Germinal center (tissue), 1 donor: ENCODE results near the gene SLC39A11.
"Not testable (repeated sequence)": the region's sequence is repeated elsewhere in the genome, so short reads cannot be mapped to it uniquely, and the experiment has no call there.

ENCODE experiments used
- DNase-seq: peaks from one replicate; pipeline ENCODE4 v3.0.0; 2012; ENCODE audit warnings: mixed read lengths, low spot score

The SLC39A11 gene

GRCh38 chr17:73092523-73093135, at the start of gene SLC39A11:
Gene SLC39A11, minus strand, starts transcription at chr17:73092688. Its CDS starts 3,924 bp downstream, at chr17:73088764.
- peak; percentile 92 for DNase-seq

DNA sequence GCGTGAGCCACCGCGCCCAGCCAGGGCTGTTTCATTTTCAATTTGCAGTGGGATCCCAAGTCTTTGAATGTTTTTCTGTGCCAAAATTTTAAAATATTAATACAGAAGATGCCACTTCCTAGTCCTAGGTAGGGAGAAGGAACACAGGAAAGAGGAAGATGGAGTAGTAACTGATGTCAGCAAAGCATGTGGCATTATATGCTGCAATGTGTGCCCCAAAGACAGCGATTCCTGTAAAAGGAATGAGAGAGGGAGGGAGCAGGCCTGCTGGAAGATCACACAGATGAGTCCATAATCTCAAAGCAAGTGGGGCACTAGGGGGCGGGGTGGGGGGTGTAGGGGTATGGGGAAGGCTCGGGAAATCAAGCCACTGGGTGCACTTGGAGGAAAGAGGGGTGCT, 48.9 kb upstream of the SLC39A11 start:
- no peak for DNase-seq

- no peak for DNase-seq
Observed at GRCh38 chr17:73140566-73140965, 48.1 kb upstream of the SLC39A11 start.

- no peak for DNase-seq
Observed at GRCh38 chr17:73139296-73139695, 46.8 kb upstream of the SLC39A11 start.

- no peak for DNase-seq
Observed at GRCh38 chr17:73138541-73139138, 46.2 kb upstream of the SLC39A11 start.

DNA sequence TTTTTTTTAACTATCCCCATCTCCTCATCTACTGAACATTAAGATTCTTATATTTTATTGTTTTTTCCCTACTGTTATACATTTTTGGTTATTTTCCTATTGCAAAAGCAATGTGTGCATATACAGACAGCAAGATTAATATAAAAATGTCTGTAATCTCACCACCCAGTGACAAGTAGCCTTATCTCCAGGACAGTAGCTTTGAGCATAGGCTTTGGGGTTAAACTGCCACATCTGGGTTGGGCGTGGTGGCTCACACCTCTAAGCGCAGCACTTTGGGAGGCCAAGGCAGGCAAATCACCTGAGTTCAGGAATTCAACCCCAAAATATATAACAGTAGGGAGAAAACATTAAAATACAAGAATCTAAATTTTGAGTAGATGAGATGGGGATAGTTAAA, 44.9 kb upstream of the SLC39A11 start:
- DNase-seq, result no peak

DNA sequence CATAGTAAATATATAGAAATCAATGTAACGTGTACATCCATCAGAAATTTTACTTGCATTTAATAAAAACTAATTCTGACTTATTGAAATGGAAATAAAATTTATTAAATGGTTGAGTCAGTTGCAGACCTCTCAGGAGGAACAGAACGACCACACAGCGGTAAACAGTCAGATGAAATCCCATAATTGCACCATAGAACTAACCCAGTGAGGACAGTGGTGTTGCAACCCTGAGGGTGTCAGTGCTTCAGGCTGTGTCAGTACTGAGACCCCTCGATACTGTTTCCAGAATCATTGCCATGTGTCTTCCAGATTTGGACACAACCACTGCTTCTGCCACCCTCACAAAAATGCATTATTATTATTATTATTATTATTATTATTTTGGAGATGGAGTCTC, 43.3 kb upstream of the SLC39A11 start:
- no peak for DNase-seq

- DNase-seq, result peak; percentile 28
Observed at GRCh38 chr17:73133911-73134649, 41.6 kb upstream of the SLC39A11 start.

DNA sequence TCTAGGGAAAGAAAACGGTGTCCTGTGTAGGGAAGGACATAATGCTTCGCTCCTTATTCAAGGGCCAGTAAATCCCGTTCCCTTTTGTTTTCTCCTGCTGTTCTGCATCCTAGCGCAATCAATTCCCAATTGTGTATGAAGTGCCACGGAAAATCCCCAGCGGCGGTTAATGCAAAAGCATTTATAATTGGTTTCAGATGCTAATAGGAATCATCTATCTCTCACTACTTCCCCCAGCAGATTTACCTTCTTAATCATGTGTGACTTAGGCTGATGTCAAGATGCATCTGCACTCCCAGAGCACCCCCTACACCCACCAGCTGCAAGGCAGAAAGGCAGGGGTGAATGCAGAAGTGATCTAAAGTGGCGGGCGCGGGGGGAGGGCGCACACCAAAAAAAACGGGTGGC, 39.6 kb upstream of the SLC39A11 start:
- peak; percentile 89 for DNase-seq

DNA sequence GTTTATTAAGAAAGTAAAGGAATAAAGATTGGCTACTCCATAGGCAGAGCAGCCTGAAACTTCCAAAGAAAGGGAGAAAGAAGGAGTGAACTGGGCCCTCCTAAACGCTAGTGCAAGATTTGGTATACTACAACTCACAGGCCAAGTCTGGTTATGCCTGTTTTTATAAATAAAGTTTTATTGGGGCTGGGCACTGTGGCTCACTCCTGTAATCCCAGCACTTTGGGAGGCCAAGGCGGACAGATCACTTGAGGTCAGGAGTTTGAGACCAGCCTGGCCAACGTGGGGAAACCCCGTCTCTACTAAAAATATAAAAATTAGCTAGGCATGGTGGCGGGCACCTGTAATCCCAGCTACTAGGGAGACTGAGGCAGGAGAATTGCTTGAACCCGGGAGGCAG, 39.0 kb upstream of the SLC39A11 start:
- DNase-seq, result not testable (repeated sequence)

- no peak for DNase-seq
Observed at GRCh38 chr17:73130977-73131376, 38.5 kb upstream of the SLC39A11 start.

- DNase-seq, result no peak
Observed at GRCh38 chr17:73128496-73128895, 36.0 kb upstream of the SLC39A11 start.

GRCh38 chr17:73126716-73127473, 34.4 kb upstream of the SLC39A11 start:
- DNase-seq, result no peak

DNA sequence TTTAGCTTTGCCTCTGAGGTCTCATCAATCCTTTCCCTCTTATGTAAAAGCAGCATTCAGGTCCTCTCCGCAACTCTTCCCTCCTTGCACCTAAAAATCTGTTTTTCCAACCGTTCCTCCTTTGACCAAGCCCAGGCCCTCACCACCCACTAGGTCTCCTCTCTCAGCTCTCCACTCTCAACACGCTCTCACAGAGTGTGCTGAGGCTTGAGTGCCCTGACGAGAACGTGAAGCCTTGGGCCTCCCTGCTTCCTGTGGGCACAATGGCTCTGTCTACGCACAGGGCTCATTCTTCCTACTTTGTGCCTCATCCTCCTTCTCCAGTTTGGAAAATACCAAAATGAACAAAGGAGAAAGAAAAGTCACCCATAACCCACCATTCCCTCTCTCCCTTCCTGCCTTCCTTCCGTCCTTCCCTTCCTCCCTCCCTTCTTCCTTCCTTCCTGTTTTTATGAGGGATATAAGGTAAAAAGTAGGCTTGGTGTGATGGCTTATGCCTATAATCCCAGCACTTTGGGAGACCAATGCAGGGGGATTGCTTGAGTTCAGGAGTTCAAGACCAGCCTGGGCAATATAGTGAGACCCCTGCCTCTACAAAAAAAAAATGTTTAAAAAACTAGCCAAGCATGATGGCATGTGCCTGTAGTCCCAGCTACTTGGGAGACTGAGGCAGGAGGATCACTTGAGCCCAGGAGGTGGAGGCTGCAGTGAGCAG, 31.3 kb upstream of the SLC39A11 start:
- DNase-seq, result no peak

DNA sequence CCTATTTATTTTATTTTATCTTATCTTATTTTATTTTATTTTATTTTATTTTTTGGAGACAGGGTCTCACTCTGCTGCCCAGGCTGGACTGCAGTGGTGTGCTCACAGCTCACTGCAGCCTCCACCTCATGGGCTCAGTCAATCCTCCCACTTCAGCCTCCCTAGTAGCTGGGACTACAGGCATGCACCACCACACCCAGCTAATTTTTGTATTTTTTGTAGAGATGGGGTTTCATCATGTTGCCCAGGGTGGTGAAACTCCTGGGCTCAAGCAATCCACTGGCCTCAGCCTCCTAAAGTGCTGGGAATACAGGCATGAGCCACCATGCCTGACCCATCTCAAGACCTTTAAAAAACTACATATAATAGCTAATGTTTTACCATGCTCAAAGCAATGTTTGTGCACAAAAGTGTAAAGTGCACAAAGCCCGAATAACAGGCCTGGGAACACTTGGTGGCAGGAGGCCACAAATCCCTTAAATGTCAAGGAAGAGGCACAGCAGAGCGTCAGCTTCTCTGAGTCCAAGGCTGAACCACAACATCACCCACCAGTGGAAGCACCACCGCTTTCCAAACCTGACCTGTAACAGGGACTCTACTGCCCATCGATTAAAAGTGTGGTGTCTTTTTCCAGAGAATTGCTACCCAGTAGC, 30.6 kb upstream of the SLC39A11 start:
- no peak for DNase-seq

GRCh38 chr17:73121506-73121905, 29.0 kb upstream of the SLC39A11 start:
- no peak for DNase-seq

DNA sequence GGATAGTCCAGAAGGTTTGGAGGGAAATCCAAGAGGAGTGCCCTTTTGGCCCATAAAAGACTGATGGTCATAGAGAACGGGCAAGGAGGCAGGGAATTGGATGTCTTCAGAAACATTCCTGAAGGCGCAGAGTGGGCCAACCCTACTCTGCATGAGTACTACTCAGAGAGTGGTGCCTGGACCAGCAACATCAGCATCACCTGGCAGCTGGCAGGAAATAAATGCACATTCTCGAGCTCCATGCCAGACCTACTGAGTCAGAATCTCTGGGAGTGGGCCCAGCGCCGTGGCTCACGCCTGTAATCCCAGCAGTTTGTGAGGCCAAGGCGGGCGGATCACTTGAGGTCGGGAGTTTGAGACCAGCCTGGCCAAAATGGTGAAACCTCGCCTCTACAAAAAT, 27.1 kb upstream of the SLC39A11 start:
- DNase-seq, result no peak

DNA sequence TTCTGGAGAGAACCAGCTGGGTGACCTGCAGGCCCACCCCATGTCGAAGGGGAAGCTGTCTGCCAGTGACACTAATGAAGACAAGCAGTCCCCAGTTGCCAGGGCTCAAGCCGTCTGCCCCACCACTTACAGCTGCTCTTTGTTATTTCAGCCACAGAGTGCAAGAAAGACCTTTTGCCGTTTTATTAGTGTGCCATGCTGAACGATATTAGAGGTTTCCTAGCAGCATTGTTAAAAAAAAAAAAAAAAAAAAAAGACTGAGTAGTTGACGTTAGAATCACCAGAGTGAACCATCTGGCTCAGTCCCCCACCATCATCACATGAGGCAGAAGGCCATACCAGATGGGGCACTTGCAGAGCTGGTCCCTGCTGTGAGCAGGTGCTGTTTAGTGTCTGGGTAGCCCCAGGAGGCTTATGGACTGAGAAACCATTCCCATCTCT, 26.5 kb upstream of the SLC39A11 start:
- DNase-seq, result no peak

DNA sequence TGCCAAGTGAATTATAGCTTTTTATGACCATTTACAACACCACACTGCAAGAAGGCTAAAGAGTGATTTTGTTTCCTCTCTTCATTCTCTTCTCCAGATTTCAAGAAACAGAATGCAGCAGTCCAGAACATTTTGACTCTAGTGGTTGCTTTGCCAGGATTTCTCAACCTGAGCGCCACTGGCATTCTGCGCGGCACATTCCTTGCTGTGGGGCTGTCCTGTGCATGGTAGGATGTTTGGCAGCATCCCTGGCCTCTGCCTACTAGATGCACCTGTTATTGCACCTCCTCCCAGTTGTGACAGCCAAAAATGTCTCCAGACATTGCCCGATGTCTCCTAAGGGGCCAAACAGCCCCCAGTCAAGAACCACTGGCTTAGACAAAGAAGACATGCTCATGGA, 25.7 kb upstream of the SLC39A11 start:
- DNase-seq, result no peak

DNA sequence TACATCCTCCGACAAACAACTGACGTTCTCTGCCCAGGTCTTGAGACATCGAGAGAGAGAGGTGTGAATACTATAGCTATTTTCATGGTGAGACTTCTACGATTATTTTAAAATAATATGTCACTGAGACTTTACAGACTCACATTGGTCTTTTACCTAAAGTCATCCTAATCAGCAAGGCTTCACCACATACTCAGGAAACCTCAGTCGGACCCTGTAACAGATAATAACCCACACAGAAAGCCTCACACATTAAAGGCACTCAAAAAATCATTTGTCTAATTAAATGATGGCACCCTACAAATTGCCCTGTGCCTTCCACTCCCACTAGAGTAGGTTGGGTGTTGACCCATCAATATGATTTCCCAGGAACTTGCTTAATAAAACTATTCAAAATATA, 19.8 kb upstream of the SLC39A11 start:
- no peak for DNase-seq

- DNase-seq, result no peak
Observed at GRCh38 chr17:73111386-73111785, 18.9 kb upstream of the SLC39A11 start.
